Trophoblast cell (in vitro differentiated cells and primary cell): ENCODE measurements around the gene ITGB5.

Experiments used
- DNase-seq, 2 donors: peaks; one replicate each; pipeline ENCODE4 v3.0.0-alpha.2; 2016
- H2AFZ ChIP-seq: 2 replicates; pipeline ENCODE4 v1.6.1; 2013; ENCODE audit warnings: low read length, moderate library complexity, mild to moderate bottlenecking; ENCODE audit not compliant: insufficient read depth, poor library complexity
- H2AK5ac ChIP-seq: 2 replicates; pipeline ENCODE4 v1.6.1; 2013; ENCODE audit warnings: mild to moderate bottlenecking, low read length
- H2BK120ac ChIP-seq: 2 replicates; pipeline ENCODE4 v1.6.1; 2013; ENCODE audit warnings: low read length, mild to moderate bottlenecking, moderate library complexity; ENCODE audit not compliant: insufficient read depth, poor library complexity
- H2BK12ac ChIP-seq: 2 replicates; pipeline ENCODE4 v1.6.1; 2013; ENCODE audit warnings: mild to moderate bottlenecking, low read length, moderate library complexity
- H2BK5ac ChIP-seq: 2 replicates; pipeline ENCODE4 v1.6.1; 2013; ENCODE audit warnings: low read length, low read depth, moderate library complexity, mild to moderate bottlenecking; ENCODE audit not compliant: poor library complexity
- H3K14ac ChIP-seq: 2 replicates; pipeline ENCODE4 v1.6.1; 2013; ENCODE audit warnings: mild to moderate bottlenecking, low read length
- H3K18ac ChIP-seq: 2 replicates; pipeline ENCODE4 v1.6.1; 2013; ENCODE audit warnings: mild to moderate bottlenecking, low read length
- H3K23ac ChIP-seq: 2 replicates; pipeline ENCODE4 v1.6.1; 2013; ENCODE audit warnings: low read length
- H3K27ac ChIP-seq: 2 replicates; pipeline ENCODE4 v1.5.1; 2013; ENCODE audit warnings: low read depth, mild to moderate bottlenecking, inconsistent platforms, low read length, moderate library complexity
- H3K27me3 ChIP-seq: 2 replicates; pipeline ENCODE4 v1.6.1; 2013; ENCODE audit warnings: inconsistent platforms, mild to moderate bottlenecking, low read length, moderate library complexity; ENCODE audit not compliant: insufficient read depth
- H3K36me3 ChIP-seq, 2 experiments: 1 replicate in 1 of 2; 2 replicates in 1 of 2; pipeline ENCODE4 v1.6.1; 2013; ENCODE audit warnings: low read length in 2 of 2, mild to moderate bottlenecking in 2 of 2, moderate library complexity in 1 of 2; ENCODE audit not compliant: insufficient read depth in 2 of 2, control insufficient read depth in 1 of 2
- H3K4ac ChIP-seq: 2 replicates; pipeline ENCODE4 v1.6.1; 2013; ENCODE audit warnings: low read depth, mild to moderate bottlenecking, low read length, moderate library complexity
- H3K4me1 ChIP-seq, 2 experiments: 1 replicate in 1 of 2; 2 replicates in 1 of 2; pipeline ENCODE4 v1.6.1; 2013; ENCODE audit warnings: low read length in 2 of 2, mild to moderate bottlenecking in 2 of 2, moderate library complexity in 1 of 2; ENCODE audit not compliant: insufficient read depth in 2 of 2, control insufficient read depth in 1 of 2
- H3K4me2 ChIP-seq: 2 replicates; pipeline ENCODE4 v1.6.1; 2013; ENCODE audit warnings: inconsistent platforms, mild to moderate bottlenecking, low read length, moderate library complexity
- H3K4me3 ChIP-seq: 2 replicates; pipeline ENCODE4 v1.5.1; 2013; ENCODE audit warnings: mild to moderate bottlenecking, low read depth, low read length, inconsistent platforms
- H3K79me1 ChIP-seq: one replicate; pipeline ENCODE4 v1.6.1; 2013; ENCODE audit warnings: low read length
- H3K79me2 ChIP-seq: 2 replicates; pipeline ENCODE4 v1.6.1; 2013; ENCODE audit warnings: low read length, mild to moderate bottlenecking; ENCODE audit not compliant: control insufficient read depth, insufficient read depth, poor library complexity
- H3K9ac ChIP-seq: 2 replicates; pipeline ENCODE4 v1.6.1; 2013; ENCODE audit warnings: mild to moderate bottlenecking, low read length
- H3K9me3 ChIP-seq: 2 replicates; pipeline ENCODE4 v1.6.1; 2013; ENCODE audit warnings: low read depth, mild to moderate bottlenecking, control low read depth, inconsistent platforms, low read length; ENCODE audit not compliant: insufficient read depth
- H4K12ac ChIP-seq: 2 replicates; pipeline ENCODE4 v1.6.1; 2013; ENCODE audit warnings: low read depth, mild to moderate bottlenecking, low read length, moderate library complexity
- H4K8ac ChIP-seq: 2 replicates; pipeline ENCODE4 v1.6.1; 2013; ENCODE audit warnings: low read depth, mild to moderate bottlenecking, low read length, moderate library complexity
- H4K91ac ChIP-seq: one replicate; pipeline ENCODE4 v1.6.1; 2013; ENCODE audit warnings: low read depth, mild to moderate bottlenecking, low read length, moderate library complexity
- WGBS: extraction: QIAGEN DNeasy Blood & Tissue Kit; methylation state at CpG from one replicate; pipeline ENCODE4 v1.1.7; 2013; ENCODE audit warnings: missing lambda C conversion rate; ENCODE audit not compliant: insufficient read length, insufficient coverage; ENCODE audit errors: extremely low coverage; 5-methylcytosine and 5-hydroxymethylcytosine counted together

Gene ITGB5

GRCh38 chr3:124847863-124848262, 39.3 kb downstream of the ITGB5 start:
- Histone ChIP-seq H2BK120ac (no peak overlapping the region), H3K4me2 (no peak overlapping the region), H3K9ac (no peak overlapping the region), H3K23ac (no peak overlapping the region), H3K36me3 (peaks cover 7 to 25% of the 10 kb centered on the region in 2 experiments), H3K4ac (no peak overlapping the region), H2AK5ac (no peak overlapping the region), H4K12ac (no peak overlapping the region), H3K79me1 (peaks cover 14% of the 10 kb centered on the region), H3K18ac (no peak overlapping the region), H3K27ac (no peak overlapping the region), H2BK5ac (no peak overlapping the region), H3K4me1 (peaks cover 16 to 22% of the 10 kb centered on the region in 2 experiments), H3K79me2 (no peaks in the 10 kb centered on the region), H3K4me3 (no peak overlapping the region), H4K91ac (no peak overlapping the region), H2BK12ac (no peak overlapping the region), H3K14ac (no peak overlapping the region), H4K8ac (no peak overlapping the region), H3K9me3 (no peaks in the 10 kb centered on the region), H3K27me3 (no peaks in the 10 kb centered on the region), H2AFZ (no peak overlapping the region)
- no CpG with 5 or more reads among the region's 2 CpGs for WGBS
- no peak for DNase-seq

DNA sequence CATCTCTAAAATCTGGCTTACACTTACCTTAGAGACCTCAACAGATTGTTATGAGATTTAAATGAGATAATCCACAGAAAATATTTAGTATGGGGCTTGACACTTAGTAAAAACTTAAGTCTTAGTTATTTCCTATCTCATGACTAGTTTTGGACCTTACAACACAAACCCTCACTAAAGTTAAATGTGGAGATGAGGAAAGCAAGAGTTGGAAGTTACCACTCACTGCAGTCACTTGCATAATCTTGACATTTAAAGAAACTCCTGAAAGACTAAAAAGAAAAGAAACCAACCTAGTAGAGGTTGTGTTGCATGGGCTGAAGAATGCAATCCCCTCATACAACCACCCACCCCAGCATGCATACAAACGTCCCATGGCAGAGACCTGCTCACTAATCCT, 40.1 kb downstream of the ITGB5 start:
- no peak overlapping the region for H2BK12ac ChIP-seq
- H4K91ac ChIP-seq, result no peak overlapping the region
- no peak overlapping the region for H3K9ac ChIP-seq
- no peak overlapping the region for H4K8ac ChIP-seq
- peaks cover 18% of the 10 kb centered on the region for H3K79me1 ChIP-seq
- H2BK120ac ChIP-seq, result no peak overlapping the region
- no peak overlapping the region for H3K4ac ChIP-seq
- no peak overlapping the region for H3K4me3 ChIP-seq
- H4K12ac ChIP-seq, result no peak overlapping the region
- no peak overlapping the region for H2AFZ ChIP-seq
- peaks cover 13 to 32% of the 10 kb centered on the region in 2 experiments for H3K36me3 ChIP-seq
- H3K79me2 ChIP-seq, result no peaks in the 10 kb centered on the region
- H3K4me1 ChIP-seq, result peaks cover 13 to 22% of the 10 kb centered on the region in 2 experiments
- no peak for DNase-seq
- no peaks in the 10 kb centered on the region for H3K27me3 ChIP-seq
- H2BK5ac ChIP-seq, result no peak overlapping the region
- no peak overlapping the region for H3K18ac ChIP-seq
- H3K23ac ChIP-seq, result no peak overlapping the region
- WGBS, result no CpG with 5 or more reads among the region's 1 CpG
- no peak overlapping the region for H3K4me2 ChIP-seq
- H3K9me3 ChIP-seq, result no peaks in the 10 kb centered on the region
- no peak overlapping the region for H3K27ac ChIP-seq
- no peak overlapping the region for H3K14ac ChIP-seq
- no peak overlapping the region for H2AK5ac ChIP-seq

- Histone ChIP-seq H2AK5ac (no peak overlapping the region), H2BK12ac (peak overlapping the region; percentile 35), H3K4me2 (no peak overlapping the region), H3K36me3 (peaks cover 17 to 39% of the 10 kb centered on the region in 2 experiments), H4K12ac (no peak overlapping the region), H3K9me3 (no peaks in the 10 kb centered on the region), H3K79me2 (no peaks in the 10 kb centered on the region), H3K23ac (no peak overlapping the region), H3K4me3 (no peak overlapping the region), H4K8ac (no peak overlapping the region), H2BK120ac (no peak overlapping the region), H3K4me1 (peaks cover 9 to 14% of the 10 kb centered on the region in 2 experiments), H3K27ac (no peak overlapping the region), H2AFZ (no peak overlapping the region), H3K14ac (no peak overlapping the region), H3K9ac (no peak overlapping the region), H3K4ac (no peak overlapping the region), H3K79me1 (peaks cover 18% of the 10 kb centered on the region), H2BK5ac (peak overlapping the region; percentile 19), H3K27me3 (no peaks in the 10 kb centered on the region), H4K91ac (no peak overlapping the region), H3K18ac (peak overlapping the region; percentile 62)
- WGBS, result no CpG with 5 or more reads among the region's 2 CpGs
- DNase-seq, result no peak
Observed at GRCh38 chr3:124846189-124846588, 41.0 kb downstream of the ITGB5 start.

- H3K79me1 ChIP-seq, result peaks cover 14% of the 10 kb centered on the region
- no peak overlapping the region for H4K12ac ChIP-seq
- H3K18ac ChIP-seq, result no peak overlapping the region
- peaks cover 20 to 42% of the 10 kb centered on the region in 2 experiments for H3K36me3 ChIP-seq
- H3K4ac ChIP-seq, result no peak overlapping the region
- no peak overlapping the region for H2BK5ac ChIP-seq
- H4K91ac ChIP-seq, result no peak overlapping the region
- H2BK120ac ChIP-seq, result no peak overlapping the region
- DNase-seq, result no peak
- H3K4me2 ChIP-seq, result no peak overlapping the region
- no CpG with 5 or more reads among the region's 5 CpGs for WGBS
- H3K4me3 ChIP-seq, result no peak overlapping the region
- no peaks in the 10 kb centered on the region for H3K79me2 ChIP-seq
- H3K9ac ChIP-seq, result no peak overlapping the region
- no peak overlapping the region for H3K23ac ChIP-seq
- no peak overlapping the region for H2AK5ac ChIP-seq
- H3K27me3 ChIP-seq, result no peaks in the 10 kb centered on the region
- no peaks in the 10 kb centered on the region for H3K9me3 ChIP-seq
- H3K27ac ChIP-seq, result peak overlapping the region; percentile 4
- H3K4me1 ChIP-seq, result peaks cover 5 to 10% of the 10 kb centered on the region in 2 experiments
- no peak overlapping the region for H3K14ac ChIP-seq
- H2AFZ ChIP-seq, result no peak overlapping the region
- H4K8ac ChIP-seq, result no peak overlapping the region
- no peak overlapping the region for H2BK12ac ChIP-seq
Observed at GRCh38 chr3:124845406-124845805, 41.8 kb downstream of the ITGB5 start.
